ENCODE results near the gene PDE4B.

PDE4B gene

DNA sequence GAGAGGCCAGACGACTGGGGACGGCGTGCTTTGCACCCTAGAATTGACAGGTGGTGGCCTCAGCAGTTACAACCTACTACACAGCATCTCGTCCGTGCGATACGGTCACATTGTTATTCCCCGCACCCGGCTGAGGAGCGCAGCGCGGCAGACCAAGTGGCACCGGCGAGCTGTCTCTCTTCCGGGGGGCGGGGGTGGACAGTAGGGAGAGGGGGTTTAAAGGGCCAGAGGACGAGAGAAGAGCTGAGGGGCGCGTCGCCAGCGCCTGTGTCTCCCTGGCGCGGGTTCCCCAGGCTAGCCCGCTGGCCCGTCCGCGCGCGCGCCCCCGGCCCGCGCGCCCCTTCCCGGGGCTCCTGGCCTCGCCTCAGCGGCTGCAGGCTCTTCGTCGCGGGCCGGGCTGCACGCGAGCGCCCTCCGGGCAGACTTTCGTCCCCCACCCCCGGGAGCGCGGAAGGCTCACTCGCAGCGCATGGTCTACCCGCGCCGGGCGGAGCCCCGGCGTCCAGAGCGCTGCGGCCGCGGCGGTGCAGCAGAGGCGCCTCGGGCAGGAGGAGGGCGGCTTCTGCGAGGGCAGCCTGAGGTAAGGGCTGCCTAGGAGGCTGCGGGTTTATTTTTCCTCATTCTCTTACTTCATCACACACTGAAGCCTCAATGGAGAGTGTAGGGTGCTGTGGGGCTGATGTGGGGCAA lies at the start of gene PDE4B:
PDE4B (plus strand) TSS at position 227 of the 690 bp plus-strand sequence.
- DNase-seq: no peak

GRCh38 chr1:65744731-65745130 lies 48.0 kb upstream of the PDE4B start:
- DNase-seq: no peak

GRCh38 chr1:65751961-65752360 lies 40.7 kb upstream of the PDE4B start:
- DNase-seq: no peak

DNA sequence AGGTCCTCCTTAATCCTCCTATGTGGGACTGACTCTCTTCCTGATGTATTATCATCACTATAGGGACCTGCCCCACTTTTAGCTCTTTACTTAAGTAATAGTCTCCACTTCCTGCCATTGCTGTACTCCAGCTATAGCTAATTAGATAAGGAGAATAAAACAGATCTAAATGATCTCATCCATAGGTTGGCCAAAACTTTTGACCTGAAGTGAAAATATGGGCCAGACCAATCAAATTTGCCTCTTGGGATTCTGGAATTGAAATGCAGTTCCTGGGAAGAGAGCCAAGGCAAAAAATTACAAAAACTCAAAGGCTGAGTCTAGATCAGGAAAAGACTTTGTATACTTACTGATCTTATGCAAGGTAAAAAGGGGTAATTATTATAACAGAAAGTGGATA lies 36.1 kb upstream of the PDE4B start:
- no peak for DNase-seq

DNA sequence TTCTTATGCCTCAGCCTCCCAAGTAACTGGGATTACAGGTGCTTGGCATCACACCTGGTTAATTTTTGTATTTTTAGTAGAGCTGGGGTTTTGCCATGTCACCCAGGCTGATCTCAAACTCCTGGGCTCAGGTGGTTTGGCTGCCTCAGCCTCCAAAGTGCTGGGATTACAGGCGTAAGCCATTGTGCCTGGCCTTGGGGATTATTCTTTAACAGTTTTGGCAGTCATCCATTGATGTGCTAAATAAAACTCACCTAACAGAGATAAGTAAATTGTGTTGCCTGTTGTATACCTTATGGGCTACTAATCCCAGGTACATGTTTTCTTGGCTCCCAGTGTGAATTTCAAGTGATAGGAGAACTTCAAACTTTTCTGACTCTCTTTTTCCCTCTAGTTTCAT lies 35.2 kb upstream of the PDE4B start:
- DNase-seq: no peak

- no peak for DNase-seq
Observed at GRCh38 chr1:65758128-65758527, 34.6 kb upstream of the PDE4B start.

DNA sequence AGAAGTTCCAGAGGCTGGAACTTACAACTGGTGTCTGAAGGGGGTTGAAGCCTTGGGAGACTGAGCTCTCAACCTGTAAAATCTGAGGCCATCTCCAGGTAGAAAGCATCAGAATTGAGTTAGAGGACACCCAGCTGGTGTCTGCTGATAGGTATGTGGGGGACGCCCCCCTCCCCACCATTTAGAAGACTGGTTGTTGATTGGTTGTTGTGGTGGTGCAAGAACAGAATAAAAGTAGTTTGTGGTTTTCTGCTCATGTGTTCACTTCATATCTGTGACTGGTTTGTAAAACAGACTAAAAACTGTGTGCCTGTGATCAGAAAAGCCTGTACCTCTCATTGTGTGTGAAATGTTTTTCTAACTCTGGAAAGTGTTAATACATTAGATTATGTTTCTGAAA lies 33.2 kb upstream of the PDE4B start:
- DNase-seq: no peak

GRCh38 chr1:65762081-65762862 lies 30.4 kb upstream of the PDE4B start:
- no peak for DNase-seq

DNA sequence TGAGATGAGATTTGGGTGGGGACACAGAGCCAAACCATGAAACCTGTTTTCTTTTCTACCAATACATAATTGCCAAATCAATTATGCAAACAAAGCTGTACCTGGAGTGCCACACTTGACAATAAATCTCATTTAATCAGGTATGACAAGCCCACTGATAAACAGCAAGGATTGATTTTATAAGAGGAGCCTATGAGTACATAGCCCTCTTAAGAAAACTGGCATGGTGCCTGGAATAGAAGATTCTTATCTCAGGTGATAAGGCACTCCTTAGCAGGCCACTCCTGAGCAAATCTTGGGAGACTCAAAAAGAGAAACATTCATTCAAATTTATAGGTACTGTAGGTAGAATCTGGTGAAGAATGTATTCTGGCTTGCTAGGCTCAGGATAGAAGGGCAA lies 28.6 kb upstream of the PDE4B start:
- DNase-seq: no peak

- no peak for DNase-seq
Observed at GRCh38 chr1:65765631-65766030, 27.1 kb upstream of the PDE4B start.

- DNase-seq: no peak
Observed at GRCh38 chr1:65769636-65770035, 23.1 kb upstream of the PDE4B start.

- no peak for DNase-seq
Observed at GRCh38 chr1:65772607-65773006, 20.1 kb upstream of the PDE4B start.

- no peak for DNase-seq
Observed at GRCh38 chr1:65773391-65774123, 19.1 kb upstream of the PDE4B start.

- no peak for DNase-seq
Observed at GRCh38 chr1:65788762-65789161, 3.9 kb upstream of the PDE4B start.

DNA sequence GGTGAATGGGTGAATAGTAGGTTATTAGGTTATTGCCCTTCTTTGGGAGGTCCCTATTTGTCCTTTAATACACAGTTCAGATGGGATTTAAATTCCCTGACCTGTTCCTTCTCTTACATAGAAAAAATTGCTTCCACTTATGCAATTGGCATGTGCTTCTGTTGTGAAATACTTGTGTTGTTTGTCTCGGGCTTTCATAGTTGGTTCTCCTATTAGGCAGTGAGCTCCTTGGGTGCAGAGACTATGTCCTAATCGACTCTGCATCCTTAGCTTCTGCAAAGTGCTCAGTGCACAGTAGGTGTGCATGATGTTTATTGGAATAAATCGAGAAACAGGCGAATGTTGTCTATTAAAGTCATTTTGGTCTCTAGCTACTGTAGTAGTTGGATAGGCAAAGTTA lies 1.3 kb upstream of the PDE4B start:
- no peak for DNase-seq

DNA sequence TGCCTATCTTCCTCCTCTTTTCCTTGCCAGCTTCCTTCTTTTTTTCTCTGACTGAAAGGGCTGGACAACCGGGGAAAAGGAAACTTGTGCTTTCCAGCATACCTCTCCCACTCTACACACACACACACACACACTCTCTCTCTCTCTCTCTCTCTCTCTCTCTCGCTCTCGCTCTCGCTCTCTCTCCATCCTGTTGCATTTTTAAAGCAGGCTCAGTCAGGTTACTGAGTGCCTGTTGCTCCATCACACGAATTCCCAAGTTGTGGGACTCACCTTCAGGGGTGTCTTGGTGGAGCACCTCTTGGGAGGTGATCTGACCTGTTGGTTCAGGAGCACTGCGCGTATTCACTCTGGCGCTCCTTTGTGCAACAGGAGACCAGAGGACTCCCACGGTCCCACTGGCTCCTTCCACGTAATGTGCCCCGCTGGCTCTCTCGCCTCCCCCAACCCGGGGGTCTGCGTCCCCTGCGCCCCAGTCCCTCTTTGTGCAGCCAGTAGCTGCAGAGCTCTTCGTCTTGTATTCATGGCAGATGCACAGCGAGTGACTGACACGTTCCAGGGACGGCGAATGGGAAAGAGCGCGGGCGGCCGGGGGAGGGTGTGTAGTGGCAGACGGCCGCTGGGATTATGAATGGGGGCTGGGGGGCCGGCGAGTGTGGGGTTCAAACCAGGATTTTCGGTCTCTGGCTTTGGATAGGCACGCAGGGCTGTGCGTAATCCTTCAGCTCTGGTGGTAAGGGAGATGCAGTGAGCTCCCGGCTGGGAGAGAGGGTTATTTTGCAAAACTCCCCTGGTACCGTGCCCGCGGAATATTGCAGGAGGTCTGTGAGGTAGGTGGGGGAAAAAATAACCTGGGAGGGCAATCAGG lies 660 bp upstream of the PDE4B start:
- DNase-seq: no peak

DNA sequence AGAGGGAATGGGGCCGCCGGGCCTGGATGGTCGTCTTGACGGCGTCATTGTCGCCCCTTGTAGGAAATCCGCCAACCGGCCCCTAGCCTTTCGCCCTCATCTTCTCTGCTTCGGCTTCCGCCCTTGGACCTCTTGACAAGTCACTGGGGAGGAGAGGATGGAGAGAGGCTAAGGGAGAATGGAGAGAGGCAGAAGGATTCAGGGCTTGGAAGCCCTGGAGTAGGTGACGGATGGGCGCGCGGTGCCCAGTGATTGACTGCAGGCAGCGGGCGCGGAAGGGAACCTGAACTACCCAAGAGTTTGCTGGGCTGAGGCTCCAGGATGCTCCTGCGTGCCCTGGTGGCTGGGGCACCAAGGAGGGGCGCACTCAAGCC lies 651 bp downstream of the PDE4B start:
- DNase-seq: no peak

DNA sequence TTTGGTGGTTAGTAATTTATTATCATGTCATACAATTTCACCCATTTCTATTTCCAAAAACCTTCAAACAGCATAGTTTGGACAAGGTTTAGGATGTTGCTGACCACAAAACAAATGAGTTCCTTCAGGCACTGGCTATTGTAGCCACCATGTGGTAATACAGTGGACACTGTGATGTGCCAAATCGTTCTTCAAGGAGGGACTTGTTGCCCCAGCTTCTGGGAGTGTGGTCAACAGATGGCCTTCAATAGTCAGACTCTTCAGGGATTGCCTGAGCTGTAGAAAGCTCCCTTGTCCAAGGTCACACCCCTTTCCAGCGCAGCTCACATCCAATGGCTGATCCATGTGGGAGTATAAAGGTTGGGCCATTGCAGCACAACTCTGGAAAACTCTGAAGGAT lies 2.6 kb downstream of the PDE4B start:
- DNase-seq: no peak

GRCh38 chr1:65799601-65800000 lies 6.9 kb downstream of the PDE4B start:
- peak in 1 of 2 experiments; percentile 23 for DNase-seq

DNA sequence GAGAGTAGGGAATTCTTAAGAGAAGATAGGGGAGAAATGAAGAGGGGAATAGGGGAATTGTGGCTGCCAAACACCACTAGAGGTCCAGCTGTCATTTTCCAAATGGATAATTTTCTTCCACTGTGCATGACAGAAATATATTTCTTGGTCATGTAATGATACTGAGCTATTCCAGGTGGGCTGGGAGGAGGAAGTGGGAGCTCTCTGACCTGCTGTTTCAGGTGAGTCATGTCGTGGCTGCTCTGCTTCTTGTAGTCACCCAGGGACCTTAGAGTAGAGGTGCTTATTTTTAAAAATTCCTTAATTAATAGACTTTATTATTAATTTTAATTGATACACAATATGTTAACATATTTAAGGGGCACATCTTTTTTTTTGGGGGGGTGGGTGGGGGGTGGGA lies 11.9 kb downstream of the PDE4B start:
- DNase-seq: no peak

DNA sequence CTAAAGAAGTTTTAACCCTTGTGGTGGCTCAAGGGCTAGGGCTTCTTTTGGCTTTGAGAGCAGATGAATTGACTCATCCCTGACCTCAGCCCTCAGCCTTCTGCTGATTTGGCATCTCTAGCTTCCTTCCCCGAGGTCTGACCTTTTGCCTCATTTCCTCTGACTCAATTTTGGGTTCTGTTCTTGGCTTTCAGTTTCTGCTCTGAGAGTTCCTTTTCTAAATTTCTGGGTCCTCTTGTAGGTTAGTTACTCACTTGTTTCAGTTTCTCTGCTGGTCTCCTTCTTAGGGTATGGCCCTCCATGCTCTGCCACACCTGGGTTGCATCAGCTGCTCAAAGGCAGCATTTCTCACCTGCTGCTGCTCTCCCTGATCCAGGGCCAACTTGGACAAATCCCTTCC lies 19.4 kb downstream of the PDE4B start:
- no peak for DNase-seq

DNA sequence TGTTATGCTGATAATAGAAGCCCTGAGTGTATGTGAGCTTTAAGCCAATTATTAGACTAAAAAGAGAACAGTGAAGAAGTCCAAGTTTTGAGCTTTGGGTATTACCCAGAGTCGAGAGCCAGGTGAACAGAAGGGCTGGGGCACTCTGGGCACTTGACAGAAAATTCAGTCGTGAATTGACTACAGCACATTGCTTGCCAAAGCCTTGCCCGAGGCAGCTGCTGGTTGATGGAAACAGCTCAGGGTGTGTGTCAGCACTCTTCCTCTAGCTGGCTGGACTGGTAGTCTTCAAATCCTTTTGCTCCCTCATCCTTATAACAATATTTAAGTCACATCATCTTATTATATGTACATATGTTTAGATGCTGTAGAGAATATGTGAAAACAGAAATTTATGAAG lies 21.3 kb downstream of the PDE4B start:
- DNase-seq: no peak

DNA sequence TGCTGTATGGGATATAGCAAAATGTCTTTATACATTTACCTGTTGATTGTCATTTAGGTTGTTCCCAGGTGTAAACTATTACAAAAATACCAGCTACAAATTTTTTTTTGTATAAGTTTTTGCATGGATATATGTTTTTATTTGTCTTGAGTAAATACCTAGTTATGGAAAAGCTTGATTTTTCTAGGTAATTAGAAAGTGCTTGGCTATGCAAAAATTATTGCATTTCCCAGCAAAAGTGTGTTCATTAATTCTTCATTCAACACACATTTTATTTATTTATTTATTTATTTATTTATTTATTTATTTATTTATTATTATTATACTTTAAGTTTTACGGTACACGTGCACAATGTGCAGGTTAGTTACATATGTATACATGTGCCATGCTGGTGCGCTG lies 22.1 kb downstream of the PDE4B start:
- no peak for DNase-seq
